ENCODE data around the gene WIPI1.

DNA sequence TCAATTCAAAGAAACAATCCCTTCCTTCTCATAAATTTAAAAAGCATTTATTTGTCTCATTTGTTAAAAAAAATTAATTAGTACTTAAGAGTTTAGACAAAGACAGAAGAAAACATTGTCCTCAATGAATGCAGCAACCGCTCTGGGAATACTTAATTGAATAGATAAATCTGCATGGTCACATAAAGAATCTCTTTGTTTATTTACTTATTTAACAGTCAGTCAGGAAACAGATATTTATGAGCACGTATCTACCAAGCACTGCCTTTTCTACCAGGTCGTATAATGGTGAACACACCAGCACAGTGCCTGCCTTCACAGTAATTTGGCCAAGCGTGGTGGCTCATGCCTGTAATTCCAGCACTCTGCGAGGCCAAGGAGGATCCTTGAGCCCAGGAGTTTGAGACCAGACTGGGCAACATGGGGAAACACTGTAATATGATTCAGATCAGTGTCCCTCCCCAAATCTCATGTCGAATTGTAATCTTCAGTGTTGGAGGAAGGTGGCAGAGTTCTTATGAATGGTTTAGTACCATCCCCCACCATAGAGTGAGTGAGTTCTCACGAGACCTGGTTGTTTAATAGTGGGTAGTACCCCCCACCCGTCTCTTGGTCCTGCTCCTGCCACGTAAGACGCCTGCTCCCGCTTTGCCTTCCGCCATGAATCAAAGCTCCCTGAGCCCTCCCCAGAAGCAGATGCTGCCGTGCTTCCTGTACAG is 8.1 kb downstream of the WIPI1 start:
- TF ChIP-seq, protein P1, sequence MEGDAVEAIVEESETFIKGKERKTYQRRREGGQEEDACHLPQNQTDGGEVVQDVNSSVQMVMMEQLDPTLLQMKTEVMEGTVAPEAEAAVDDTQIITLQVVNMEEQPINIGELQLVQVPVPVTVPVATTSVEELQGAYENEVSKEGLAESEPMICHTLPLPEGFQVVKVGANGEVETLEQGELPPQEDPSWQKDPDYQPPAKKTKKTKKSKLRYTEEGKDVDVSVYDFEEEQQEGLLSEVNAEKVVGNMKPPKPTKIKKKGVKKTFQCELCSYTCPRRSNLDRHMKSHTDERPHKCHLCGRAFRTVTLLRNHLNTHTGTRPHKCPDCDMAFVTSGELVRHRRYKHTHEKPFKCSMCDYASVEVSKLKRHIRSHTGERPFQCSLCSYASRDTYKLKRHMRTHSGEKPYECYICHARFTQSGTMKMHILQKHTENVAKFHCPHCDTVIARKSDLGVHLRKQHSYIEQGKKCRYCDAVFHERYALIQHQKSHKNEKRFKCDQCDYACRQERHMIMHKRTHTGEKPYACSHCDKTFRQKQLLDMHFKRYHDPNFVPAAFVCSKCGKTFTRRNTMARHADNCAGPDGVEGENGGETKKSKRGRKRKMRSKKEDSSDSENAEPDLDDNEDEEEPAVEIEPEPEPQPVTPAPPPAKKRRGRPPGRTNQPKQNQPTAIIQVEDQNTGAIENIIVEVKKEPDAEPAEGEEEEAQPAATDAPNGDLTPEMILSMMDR (IDR thresholded peaks at IDR 0.05), result no peak
- TF ChIP-seq SP1 (CRISPR knock-in tag; conservative IDR thresholded peaks at IDR 0.05) (no peak), HMGA2 (CRISPR knock-in tag; IDR thresholded peaks at IDR 0.05) (no peak)
- TF ChIP-seq, protein P2, sequence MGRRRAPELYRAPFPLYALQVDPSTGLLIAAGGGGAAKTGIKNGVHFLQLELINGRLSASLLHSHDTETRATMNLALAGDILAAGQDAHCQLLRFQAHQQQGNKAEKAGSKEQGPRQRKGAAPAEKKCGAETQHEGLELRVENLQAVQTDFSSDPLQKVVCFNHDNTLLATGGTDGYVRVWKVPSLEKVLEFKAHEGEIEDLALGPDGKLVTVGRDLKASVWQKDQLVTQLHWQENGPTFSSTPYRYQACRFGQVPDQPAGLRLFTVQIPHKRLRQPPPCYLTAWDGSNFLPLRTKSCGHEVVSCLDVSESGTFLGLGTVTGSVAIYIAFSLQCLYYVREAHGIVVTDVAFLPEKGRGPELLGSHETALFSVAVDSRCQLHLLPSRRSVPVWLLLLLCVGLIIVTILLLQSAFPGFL (CRISPR knock-in tag; IDR thresholded peaks at IDR 0.05; ENCODE audit: borderline replicate concordance), result no peak

Measured in WTC11 (cell line).